ENCODE measurements around the gene MAGEF1.

MAGEF1 gene

GRCh38 chr3:184711493-184712247 is at the start of gene MAGEF1:
MAGEF1 (minus strand) TSS chr3:184712064; CDS start chr3:184711821, 243 bp downstream.
- TF ChIP-seq, protein P1, sequence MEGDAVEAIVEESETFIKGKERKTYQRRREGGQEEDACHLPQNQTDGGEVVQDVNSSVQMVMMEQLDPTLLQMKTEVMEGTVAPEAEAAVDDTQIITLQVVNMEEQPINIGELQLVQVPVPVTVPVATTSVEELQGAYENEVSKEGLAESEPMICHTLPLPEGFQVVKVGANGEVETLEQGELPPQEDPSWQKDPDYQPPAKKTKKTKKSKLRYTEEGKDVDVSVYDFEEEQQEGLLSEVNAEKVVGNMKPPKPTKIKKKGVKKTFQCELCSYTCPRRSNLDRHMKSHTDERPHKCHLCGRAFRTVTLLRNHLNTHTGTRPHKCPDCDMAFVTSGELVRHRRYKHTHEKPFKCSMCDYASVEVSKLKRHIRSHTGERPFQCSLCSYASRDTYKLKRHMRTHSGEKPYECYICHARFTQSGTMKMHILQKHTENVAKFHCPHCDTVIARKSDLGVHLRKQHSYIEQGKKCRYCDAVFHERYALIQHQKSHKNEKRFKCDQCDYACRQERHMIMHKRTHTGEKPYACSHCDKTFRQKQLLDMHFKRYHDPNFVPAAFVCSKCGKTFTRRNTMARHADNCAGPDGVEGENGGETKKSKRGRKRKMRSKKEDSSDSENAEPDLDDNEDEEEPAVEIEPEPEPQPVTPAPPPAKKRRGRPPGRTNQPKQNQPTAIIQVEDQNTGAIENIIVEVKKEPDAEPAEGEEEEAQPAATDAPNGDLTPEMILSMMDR (IDR thresholded peaks at IDR 0.05) = no peak

- TF ChIP-seq, protein P1 (IDR thresholded peaks at IDR 0.05) = no peak
Observed at GRCh38 chr3:184761075-184761841, 49.4 kb upstream of the MAGEF1 start.

- TF ChIP-seq, protein P1 (IDR thresholded peaks at IDR 0.05) = no peak
Observed at GRCh38 chr3:184760337-184761074, 48.6 kb upstream of the MAGEF1 start.

GRCh38 chr3:184759666-184760200 is 47.9 kb upstream of the MAGEF1 start:
- TF ChIP-seq, protein P1 (IDR thresholded peaks at IDR 0.05) = no peak

- TF ChIP-seq, protein P1 (IDR thresholded peaks at IDR 0.05) = no peak
Observed at GRCh38 chr3:184758056-184758455, 46.2 kb upstream of the MAGEF1 start.

DNA sequence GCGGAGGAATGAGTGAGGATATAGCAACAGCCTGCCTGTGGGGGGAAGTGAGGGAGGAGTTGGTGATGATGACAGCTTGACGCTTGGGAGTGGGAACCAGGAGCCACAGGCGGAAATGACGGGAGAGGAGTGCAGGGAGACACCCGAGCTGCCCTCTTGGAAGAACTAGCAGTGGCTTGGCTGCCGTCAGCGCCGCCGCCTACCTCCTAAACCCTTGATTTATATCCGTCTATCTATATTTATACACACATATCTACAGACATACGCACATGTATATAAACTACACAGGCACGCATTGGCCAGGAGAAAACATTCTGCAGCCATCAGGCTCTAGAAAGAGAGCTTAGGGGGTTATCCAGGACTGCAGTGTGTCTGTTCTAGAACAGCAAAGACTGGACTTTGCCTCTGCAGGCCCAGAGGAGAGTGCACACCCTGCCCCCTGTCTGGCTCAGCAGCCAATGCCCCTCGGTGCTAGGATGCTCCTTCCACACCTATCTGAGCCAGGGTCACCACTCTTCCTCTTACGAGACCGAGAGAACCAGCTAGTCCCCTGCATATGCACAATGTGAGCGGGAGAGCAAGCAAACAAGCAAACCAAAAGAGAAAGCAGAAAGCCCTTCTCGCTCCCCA is 45.3 kb upstream of the MAGEF1 start:
- TF ChIP-seq, protein P1 (IDR thresholded peaks at IDR 0.05) = no peak
